BE2C (cell line): ENCODE measurements around the gene TNFRSF19.

Experiments used
- DNase-seq: peaks from one replicate; pipeline ENCODE4 v3.0.0-alpha.2; 2020
- H3K27me3 ChIP-seq: fragments of 250-450 bp; sonication (Bioruptor Pico); 2 replicates; pipeline ENCODE4 v1.5.1; 2020; ENCODE audit warnings: mild to moderate bottlenecking
- H3K36me3 ChIP-seq: fragments of 250-450 bp; sonication (Bioruptor Pico); 2 replicates; pipeline ENCODE4 v1.5.1; 2020; ENCODE audit warnings: mild to moderate bottlenecking
- H3K4me1 ChIP-seq: fragments of 250-450 bp; sonication (Bioruptor Pico); 2 replicates; pipeline ENCODE4 v1.5.1; 2020
- H3K4me3 ChIP-seq: 2 replicates; pipeline ENCODE4 v1.5.1; 2011; ENCODE audit warnings: low read depth, low read length
- H3K9me3 ChIP-seq: fragments of 250-450 bp; sonication (Bioruptor Pico); 2 replicates; pipeline ENCODE4 v1.5.1; 2020
- CTCF ChIP-seq: IDR thresholded peaks from 2 replicates; pipeline ENCODE4 v1.5.1; 2012; ENCODE audit warnings: mild to moderate bottlenecking, low read depth, low read length

The TNFRSF19 gene

GRCh38 chr13:23623394-23623793, 53.2 kb downstream of the TNFRSF19 start:
- Histone ChIP-seq H3K9me3 (no peaks in the 10 kb centered on the region), H3K4me3 (no peak overlapping the region), H3K36me3 (no peaks in the 10 kb centered on the region), H3K27me3 (no peaks in the 10 kb centered on the region), H3K4me1 (no peaks in the 10 kb centered on the region; the same call in 1 of the 2 replicates)
- TF ChIP-seq CTCF, result no peak
- no peak for DNase-seq

- DNase-seq, result no peak
- Histone ChIP-seq H3K9me3 (no peaks in the 10 kb centered on the region), H3K27me3 (no peaks in the 10 kb centered on the region), H3K4me3 (no peak overlapping the region), H3K36me3 (no peaks in the 10 kb centered on the region), H3K4me1 (no peaks in the 10 kb centered on the region)
- TF ChIP-seq CTCF, result no peak
Observed at GRCh38 chr13:23626700-23627099, 56.5 kb downstream of the TNFRSF19 start.

- no peak overlapping the region for H3K4me3 ChIP-seq
- no peaks in the 10 kb centered on the region for H3K27me3 ChIP-seq
- no peak for DNase-seq
- H3K36me3 ChIP-seq, result no peaks in the 10 kb centered on the region
- H3K9me3 ChIP-seq, result no peaks in the 10 kb centered on the region
- TF ChIP-seq CTCF, result no peak
- H3K4me1 ChIP-seq, result no peaks in the 10 kb centered on the region
Observed at GRCh38 chr13:23627410-23627809, 57.2 kb downstream of the TNFRSF19 start.

GRCh38 chr13:23628250-23628649, 58.0 kb downstream of the TNFRSF19 start:
- H3K27me3 ChIP-seq, result no peaks in the 10 kb centered on the region
- no peak for DNase-seq
- no peaks in the 10 kb centered on the region for H3K36me3 ChIP-seq
- H3K4me1 ChIP-seq, result no peaks in the 10 kb centered on the region
- H3K4me3 ChIP-seq, result no peak overlapping the region
- TF ChIP-seq CTCF, result peak; percentile 20; the same call in 1 of the 2 replicates
- H3K9me3 ChIP-seq, result no peaks in the 10 kb centered on the region

- Histone ChIP-seq H3K27me3 (no peaks in the 10 kb centered on the region), H3K9me3 (no peaks in the 10 kb centered on the region)
- DNase-seq, result no peak
Observed at GRCh38 chr13:23628765-23629565, 58.8 kb downstream of the TNFRSF19 start.

More at GRCh38 chr13:23628765-23629565, 58.8 kb downstream of the TNFRSF19 start:
- H3K36me3 ChIP-seq, result no peaks in the 10 kb centered on the region
- no peaks in the 10 kb centered on the region for H3K4me1 ChIP-seq
- no peak for TF ChIP-seq CTCF
- no peak overlapping the region for H3K4me3 ChIP-seq
